ENCODE measurements around the gene RPRD2. TPM values are rescaled to one million over a fixed set of nuclear protein-coding genes. Genes with fewer than 3 reads are reported as not detected.

RPRD2 gene
- total and polyA plus RNA-seq, 9 of the 15 experiments (the other 6 are each of a cell fraction or from before 2014, with no cell fraction given): 1.5 to 21.6 (median 7.7) TPM

DNA sequence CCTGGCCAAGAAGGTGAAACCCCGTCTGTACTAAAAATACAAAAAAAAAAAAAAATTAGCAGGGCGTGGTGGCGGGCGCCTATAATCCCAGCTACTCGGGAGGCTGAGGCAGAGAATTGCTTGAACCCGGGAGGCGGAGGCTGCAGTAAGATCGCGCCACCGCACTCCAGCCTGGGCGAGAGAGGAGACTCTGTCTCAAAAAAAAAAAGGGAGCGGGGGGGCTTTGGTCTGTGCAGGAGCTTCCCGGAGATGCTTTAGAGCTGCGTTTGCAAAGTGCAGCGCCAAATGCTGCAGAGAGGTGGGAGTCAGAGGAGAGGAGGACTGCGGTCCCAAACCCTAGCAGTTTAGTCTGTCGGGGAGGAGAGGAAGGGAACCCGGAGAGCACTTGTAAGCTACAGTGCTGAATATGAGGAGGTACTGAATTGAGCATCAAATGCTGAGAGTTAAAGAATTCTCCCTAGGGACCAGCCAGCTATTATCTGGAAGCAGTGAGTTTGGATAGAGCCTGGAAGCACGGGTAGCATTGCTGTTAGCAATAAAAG is 152.2 kb downstream of the RPRD2 start (continued):
- TF ChIP-seq NFATC3 (IDR thresholded peaks at IDR 0.05): no peak
- no peak for TF ChIP-seq GABPB1 (CRISPR knock-in tag; IDR thresholded peaks at IDR 0.05)
- no peak for TF ChIP-seq MAFF (IDR thresholded peaks at IDR 0.05; ENCODE audit: low read length)
- TF ChIP-seq TAF1 (IDR thresholded peaks at IDR 0.05; ENCODE audit: control insufficient read depth, extremely low read depth, insufficient read depth, low read length, severe bottlenecking): no peak
- no peak for TF ChIP-seq ZNF668 (CRISPR knock-in tag; IDR thresholded peaks at IDR 0.05)
- TF ChIP-seq BRD4 (IDR thresholded peaks at IDR 0.05): no peak
- TF ChIP-seq, protein P1, sequence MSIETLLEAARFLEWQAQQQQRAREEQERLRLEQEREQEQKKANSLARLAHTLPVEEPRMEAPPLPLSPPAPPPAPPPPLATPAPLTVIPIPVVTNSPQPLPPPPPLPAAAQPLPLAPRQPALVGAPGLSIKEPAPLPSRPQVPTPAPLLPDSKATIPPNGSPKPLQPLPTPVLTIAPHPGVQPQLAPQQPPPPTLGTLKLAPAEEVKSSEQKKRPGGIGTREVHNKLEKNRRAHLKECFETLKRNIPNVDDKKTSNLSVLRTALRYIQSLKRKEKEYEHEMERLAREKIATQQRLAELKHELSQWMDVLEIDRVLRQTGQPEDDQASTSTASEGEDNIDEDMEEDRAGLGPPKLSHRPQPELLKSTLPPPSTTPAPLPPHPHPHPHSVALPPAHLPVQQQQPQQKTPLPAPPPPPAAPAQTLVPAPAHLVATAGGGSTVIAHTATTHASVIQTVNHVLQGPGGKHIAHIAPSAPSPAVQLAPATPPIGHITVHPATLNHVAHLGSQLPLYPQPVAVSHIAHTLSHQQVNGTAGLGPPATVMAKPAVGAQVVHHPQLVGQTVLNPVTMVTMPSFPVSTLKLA (conservative IDR thresholded peaks at IDR 0.05): no peak
- TF ChIP-seq RBM39 (optimal IDR thresholded peaks at IDR 0.05; ENCODE audit: low read depth, low read length): no peak
- no peak for TF ChIP-seq STAT5B (CRISPR knock-in tag; IDR thresholded peaks at IDR 0.05)
- TF ChIP-seq, protein P2, sequence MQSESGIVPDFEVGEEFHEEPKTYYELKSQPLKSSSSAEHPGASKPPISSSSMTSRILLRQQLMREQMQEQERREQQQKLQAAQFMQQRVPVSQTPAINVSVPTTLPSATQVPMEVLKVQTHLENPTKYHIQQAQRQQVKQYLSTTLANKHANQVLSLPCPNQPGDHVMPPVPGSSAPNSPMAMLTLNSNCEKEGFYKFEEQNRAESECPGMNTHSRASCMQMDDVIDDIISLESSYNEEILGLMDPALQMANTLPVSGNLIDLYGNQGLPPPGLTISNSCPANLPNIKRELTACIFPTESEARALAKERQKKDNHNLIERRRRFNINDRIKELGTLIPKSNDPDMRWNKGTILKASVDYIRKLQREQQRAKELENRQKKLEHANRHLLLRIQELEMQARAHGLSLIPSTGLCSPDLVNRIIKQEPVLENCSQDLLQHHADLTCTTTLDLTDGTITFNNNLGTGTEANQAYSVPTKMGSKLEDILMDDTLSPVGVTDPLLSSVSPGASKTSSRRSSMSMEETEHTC (IDR thresholded peaks at IDR 0.05): no peak
- TF ChIP-seq HDAC2 (IDR thresholded peaks at IDR 0.05): no peak
- TF ChIP-seq, protein P3, sequence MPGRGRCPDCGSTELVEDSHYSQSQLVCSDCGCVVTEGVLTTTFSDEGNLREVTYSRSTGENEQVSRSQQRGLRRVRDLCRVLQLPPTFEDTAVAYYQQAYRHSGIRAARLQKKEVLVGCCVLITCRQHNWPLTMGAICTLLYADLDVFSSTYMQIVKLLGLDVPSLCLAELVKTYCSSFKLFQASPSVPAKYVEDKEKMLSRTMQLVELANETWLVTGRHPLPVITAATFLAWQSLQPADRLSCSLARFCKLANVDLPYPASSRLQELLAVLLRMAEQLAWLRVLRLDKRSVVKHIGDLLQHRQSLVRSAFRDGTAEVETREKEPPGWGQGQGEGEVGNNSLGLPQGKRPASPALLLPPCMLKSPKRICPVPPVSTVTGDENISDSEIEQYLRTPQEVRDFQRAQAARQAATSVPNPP (IDR thresholded peaks at IDR 0.05; ENCODE audit: borderline replicate concordance, insufficient read depth, insufficient read length): no peak
- TF ChIP-seq RFX1 (IDR thresholded peaks at IDR 0.05): no peak
- no peak for TF ChIP-seq NCOA2 (IDR thresholded peaks at IDR 0.05; ENCODE audit: partially characterized antibody in 2 of 2)
- no peak for TF ChIP-seq SRSF7 (optimal IDR thresholded peaks at IDR 0.05; ENCODE audit: low read depth, low read length)
- TF ChIP-seq CSDE1 (IDR thresholded peaks at IDR 0.05): no peak
- TF ChIP-seq, protein P4, sequence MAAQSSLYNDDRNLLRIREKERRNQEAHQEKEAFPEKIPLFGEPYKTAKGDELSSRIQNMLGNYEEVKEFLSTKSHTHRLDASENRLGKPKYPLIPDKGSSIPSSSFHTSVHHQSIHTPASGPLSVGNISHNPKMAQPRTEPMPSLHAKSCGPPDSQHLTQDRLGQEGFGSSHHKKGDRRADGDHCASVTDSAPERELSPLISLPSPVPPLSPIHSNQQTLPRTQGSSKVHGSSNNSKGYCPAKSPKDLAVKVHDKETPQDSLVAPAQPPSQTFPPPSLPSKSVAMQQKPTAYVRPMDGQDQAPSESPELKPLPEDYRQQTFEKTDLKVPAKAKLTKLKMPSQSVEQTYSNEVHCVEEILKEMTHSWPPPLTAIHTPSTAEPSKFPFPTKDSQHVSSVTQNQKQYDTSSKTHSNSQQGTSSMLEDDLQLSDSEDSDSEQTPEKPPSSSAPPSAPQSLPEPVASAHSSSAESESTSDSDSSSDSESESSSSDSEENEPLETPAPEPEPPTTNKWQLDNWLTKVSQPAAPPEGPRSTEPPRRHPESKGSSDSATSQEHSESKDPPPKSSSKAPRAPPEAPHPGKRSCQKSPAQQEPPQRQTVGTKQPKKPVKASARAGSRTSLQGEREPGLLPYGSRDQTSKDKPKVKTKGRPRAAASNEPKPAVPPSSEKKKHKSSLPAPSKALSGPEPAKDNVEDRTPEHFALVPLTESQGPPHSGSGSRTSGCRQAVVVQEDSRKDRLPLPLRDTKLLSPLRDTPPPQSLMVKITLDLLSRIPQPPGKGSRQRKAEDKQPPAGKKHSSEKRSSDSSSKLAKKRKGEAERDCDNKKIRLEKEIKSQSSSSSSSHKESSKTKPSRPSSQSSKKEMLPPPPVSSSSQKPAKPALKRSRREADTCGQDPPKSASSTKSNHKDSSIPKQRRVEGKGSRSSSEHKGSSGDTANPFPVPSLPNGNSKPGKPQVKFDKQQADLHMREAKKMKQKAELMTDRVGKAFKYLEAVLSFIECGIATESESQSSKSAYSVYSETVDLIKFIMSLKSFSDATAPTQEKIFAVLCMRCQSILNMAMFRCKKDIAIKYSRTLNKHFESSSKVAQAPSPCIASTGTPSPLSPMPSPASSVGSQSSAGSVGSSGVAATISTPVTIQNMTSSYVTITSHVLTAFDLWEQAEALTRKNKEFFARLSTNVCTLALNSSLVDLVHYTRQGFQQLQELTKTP (IDR thresholded peaks at IDR 0.05; ENCODE audit: low read depth in 1 of 2, partially characterized antibody in 2 of 2): peak; percentile 62 to 63
- TF ChIP-seq IRF2 (CRISPR knock-in tag; IDR thresholded peaks at IDR 0.05): no peak
- TF ChIP-seq CBFA2T3 (IDR thresholded peaks at IDR 0.05): no peak
- no peak for TF ChIP-seq JUN (IDR thresholded peaks at IDR 0.05; ENCODE audit: borderline replicate concordance, low read depth, low read length)
- no peak for TF ChIP-seq JUN (CRISPR knock-in tag; IDR thresholded peaks at IDR 0.05; ENCODE audit: borderline replicate concordance)
- TF ChIP-seq TCF3 (CRISPR knock-in tag; IDR thresholded peaks at IDR 0.05): no peak; the same call in 1 of the 2 replicates
